Activated CD8-positive, alpha-beta memory T cell treated with anti-CD3 and anti-CD28 coated beads, Interleukin-2, amount 50 U/mL, for 1 hour (primary cell): Measurements from ENCODE around the gene GID8.

ENCODE experiments used
- DNase-seq: peaks from one replicate; pipeline ENCODE4 v3.0.0-alpha.2; 2020; ENCODE audit errors: extremely low read depth

The GID8 gene

DNA sequence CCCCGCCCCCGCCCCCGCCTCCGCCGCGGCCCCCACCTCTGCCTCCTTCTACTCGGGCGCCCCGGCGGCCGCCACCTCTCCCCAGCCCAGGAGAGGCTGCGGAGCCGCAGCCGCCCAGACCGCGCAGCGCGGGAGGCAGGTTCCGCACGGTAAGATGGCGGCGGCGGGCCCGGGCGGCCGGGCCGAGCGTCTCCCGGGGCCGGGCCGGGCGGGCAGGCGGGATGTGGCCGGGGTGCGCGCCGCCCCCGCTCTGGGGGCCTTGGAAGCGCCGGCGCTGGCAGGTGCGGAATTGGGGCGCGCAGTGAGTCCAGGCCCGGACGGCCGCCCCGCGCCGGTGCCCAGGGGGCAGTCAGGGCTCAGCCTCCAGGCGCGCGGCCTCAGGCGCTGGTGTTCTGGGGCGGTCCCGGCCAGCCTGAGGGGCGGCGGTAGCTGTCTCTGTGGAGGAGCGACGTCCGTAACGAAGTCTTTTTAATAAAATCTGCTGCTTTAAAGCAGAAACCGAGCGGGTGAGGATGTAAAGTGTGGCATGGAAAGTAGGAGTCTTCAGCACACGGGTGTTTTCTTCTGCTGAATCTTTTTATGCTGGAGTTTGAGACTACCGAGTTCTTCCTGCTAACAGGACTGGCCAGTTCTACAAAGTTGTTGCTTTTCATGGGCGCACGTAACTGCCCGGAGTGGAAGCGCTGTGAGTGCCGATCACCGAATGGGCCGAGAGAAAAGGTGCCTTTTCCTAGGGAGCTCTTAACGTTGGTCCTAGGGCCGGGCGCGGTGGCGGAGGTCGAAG lies at the start of gene GID8:
GID8 (plus strand) TSS at position 43 of the 784 bp plus-strand sequence. CDS start 3,356 bp downstream, outside the sequence.
- DNase-seq, result no peak

- no peak for DNase-seq
Observed at GRCh38 chr20:62888406-62888805, 49.5 kb upstream of the GID8 start.

DNA sequence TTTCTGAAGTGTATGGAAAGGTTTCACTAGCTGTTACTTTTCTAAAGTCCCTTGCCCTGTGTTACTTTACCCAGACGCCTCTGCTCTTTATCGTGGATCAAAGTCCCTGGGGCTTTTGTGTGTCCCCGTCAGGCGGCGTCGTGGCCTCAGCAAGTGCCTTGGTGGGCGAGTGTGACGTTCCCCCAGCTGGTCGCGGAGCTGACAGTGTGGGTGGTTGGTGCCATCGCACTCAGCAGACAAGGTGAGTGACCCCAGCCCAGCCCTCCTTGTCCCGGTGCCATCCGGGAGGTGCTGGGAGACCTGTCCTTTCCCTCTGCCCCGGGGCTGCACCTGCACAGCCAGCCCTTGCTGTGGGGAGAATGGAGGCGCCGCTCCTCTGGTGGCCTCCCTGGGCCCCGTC lies 49.0 kb upstream of the GID8 start:
- no peak for DNase-seq

GRCh38 chr20:62889411-62889810 lies 48.5 kb upstream of the GID8 start:
- DNase-seq, result no peak

- no peak for DNase-seq
Observed at GRCh38 chr20:62889871-62890270, 48.1 kb upstream of the GID8 start.

GRCh38 chr20:62890444-62890843 lies 47.5 kb upstream of the GID8 start:
- DNase-seq, result no peak

GRCh38 chr20:62891111-62891510 lies 46.8 kb upstream of the GID8 start:
- DNase-seq, result no peak

- DNase-seq, result no peak
Observed at GRCh38 chr20:62892348-62893304, 45.3 kb upstream of the GID8 start.

- DNase-seq, result no peak
Observed at GRCh38 chr20:62893700-62894099, 44.2 kb upstream of the GID8 start.

DNA sequence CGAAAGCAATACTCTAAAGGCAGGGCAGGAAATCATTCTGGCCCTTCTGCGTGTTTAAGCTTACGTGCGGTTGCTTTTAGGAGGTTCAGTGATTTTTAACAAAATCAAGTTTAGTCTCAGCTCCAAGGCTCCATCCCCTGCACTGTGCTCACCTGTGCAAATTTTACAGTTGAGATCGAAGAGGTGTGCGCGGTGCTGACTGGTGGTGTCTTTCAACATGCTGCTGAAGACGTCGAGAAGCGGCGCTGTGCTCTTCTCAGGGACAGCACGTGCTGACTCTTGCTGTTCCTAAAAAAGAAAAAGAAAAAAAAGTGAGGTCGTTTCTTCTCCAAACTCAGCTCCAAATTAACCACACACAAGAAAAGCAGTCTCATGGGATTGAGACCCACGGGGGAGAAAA lies 43.7 kb upstream of the GID8 start:
- no peak for DNase-seq

DNA sequence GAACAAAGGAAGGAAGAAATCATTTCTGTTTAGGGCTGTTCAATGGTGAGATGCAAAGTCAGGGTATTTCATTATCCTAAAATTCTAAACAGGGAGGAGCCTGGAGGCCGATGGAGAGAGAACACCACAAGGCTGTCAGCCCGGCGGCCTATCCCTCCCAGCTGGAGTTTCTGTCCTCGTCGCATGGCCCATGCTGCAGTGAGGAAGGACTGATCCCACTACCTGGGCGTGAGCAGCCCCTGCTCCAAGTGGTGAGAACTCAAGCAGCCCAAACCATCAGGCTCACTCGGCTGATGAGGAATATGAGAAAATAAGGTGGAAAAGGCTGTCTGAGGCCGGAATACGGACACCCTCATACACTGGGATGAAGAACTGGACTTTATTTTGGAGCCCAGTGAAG lies 42.4 kb upstream of the GID8 start:
- no peak for DNase-seq

DNA sequence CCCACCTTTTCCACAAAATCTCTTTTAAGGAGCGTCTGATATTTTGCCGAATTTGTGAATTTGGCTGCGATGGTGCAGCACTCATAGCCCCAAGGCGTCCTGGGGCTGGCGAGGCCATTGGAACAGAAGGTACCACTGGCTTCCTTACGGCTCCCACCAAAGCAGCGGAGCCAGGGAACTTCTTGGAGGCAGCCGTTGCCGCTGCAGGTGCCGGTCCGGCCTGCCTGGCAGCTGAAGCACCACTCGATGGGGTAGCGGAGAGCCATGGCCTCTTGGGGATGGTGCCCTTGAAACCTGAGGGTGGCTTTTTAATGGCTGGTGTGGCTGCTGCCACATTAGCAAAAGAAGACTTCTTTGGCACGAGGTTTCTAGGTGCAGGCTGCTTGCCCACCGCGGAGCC lies 41.4 kb upstream of the GID8 start:
- DNase-seq, result no peak

GRCh38 chr20:62897666-62898065 lies 40.3 kb upstream of the GID8 start:
- no peak for DNase-seq

DNA sequence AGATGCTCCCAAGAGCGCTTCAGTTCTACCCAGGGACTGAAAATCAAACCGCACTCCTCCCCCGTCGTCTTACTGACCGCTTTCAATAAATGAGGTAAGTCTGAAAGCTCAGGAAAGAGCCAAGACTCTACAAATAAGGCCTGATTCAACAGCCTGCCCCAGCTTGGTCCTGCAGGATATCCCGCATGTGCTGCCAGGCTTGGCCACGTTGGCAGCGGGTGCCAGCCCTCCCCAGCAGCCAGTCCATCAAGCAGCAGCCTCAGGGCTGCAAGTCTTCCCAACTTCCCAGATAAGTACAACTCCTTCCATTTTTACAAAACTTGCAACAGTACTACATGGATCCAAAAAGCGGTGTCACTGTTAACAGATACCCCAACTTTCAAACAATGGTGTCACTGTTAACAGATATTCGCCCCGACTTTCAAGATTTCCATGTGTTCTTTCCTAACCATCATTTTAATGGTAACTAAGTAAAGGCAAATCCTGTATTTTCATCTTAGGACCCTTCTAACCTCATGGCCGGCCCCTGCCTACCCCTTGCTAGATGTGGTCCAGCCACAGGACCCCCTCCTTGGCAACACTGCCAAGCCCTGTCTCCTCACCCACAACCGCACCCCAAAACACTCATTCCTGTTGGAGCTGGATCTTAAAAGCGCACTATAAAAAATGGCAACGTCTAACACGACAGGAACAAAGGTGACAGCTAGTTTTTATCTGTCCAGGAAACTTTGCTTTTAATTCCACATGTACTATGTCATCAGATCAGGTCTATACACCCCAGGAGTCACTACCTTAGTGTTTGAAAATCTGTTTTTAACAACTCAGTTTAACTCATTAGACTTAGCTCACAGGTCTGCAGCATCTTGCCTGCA lies 39.6 kb upstream of the GID8 start:
- no peak for DNase-seq

- DNase-seq, result no peak
Observed at GRCh38 chr20:62898970-62899632, 38.8 kb upstream of the GID8 start.

DNA sequence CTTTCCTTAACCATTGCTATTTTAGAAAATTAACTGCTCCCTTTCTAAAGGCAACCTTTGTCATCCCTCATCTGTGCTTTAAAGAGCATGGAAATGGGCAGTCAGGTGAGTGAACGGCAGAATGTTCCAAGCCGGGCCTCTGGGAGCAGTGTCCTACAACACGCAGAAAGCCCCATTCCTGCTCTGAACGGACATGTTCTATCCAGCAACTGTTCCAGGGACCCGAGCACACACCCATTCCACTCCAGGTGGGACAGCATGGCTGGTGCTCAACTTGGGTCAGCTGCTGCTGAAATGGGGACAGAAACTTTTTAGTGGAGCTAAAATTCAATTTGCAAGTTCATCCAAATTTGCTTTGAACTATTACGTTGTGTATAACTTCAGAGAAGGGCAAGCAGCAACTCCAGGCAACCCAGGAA lies 38.3 kb upstream of the GID8 start:
- no peak for DNase-seq

- DNase-seq, result peak; percentile 47
Observed at GRCh38 chr20:62900052-62900691, 37.8 kb upstream of the GID8 start.

DNA sequence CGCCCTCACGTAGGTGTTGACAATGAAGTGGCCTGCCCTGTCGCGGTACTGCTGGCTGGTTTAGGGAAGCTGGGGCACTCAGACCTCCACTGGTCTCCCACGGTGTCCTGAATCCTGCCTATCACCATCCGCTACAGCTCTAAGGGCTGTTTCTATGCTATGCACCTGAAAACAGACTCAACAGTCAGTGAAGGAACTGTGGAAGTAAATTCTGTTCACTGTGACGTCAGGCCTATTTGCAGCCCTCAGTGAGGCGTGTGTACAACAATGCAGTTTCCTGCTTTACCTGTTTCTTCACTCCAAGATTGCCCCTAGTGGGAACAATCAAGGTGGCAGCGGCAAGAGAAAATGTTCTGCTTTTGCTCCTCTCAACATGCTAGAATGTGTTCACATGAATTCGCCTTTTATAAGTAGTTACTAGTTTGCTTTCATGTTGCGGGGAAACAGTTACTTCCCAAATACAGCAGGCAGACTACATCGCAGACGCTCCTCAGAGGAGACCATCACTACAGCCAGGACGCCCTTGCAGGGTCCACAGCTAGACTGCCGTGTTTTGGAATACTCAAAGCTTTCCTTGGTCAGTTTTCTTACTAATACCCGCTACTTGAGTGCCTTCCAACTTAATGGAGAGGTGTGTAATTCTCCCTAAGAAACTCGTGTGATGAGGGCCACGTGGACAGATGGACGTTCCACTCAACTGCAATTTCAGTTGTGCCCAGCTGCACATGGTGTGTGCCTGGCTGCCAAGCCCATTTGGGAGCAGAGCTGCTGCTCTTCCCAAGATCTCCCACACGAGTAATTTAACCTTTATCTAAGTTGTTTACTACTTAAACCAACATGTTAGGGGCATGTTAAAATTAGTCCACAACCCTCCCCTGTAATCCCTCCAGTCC lies 37.0 kb upstream of the GID8 start:
- DNase-seq, result peak; percentile 13

- no peak for DNase-seq
Observed at GRCh38 chr20:62901891-62902290, 36.1 kb upstream of the GID8 start.
